Mammary epithelial cell (primary cell): Measurements from ENCODE around the gene CRKL.
"Not testable (repeated sequence)": the region's sequence is repeated elsewhere in the genome, so short reads cannot be mapped to it uniquely, and the experiment has no call there.

ENCODE experiments used
- EZH2 ChIP-seq: IDR thresholded peaks from 2 replicates; pipeline ENCODE4 v1.6.1; 2012; ENCODE audit warnings: low read length, inconsistent platforms, borderline replicate concordance
- TF ChIP-seq, protein P1 (sequence below), 2 donors: IDR thresholded peaks in 1 of 2; conservative IDR thresholded peaks in 1 of 2; 2 replicates each; pipeline ENCODE4 v1.5.1; 2011 to 2012; ENCODE audit warnings: inconsistent platforms in 2 of 2, low read length in 2 of 2, mild to moderate bottlenecking in 2 of 2, control low read depth in 1 of 2, low read depth in 1 of 2; ENCODE audit not compliant: insufficient read depth in 1 of 2; ENCODE audit errors: extremely low read depth in 1 of 2

DNA sequence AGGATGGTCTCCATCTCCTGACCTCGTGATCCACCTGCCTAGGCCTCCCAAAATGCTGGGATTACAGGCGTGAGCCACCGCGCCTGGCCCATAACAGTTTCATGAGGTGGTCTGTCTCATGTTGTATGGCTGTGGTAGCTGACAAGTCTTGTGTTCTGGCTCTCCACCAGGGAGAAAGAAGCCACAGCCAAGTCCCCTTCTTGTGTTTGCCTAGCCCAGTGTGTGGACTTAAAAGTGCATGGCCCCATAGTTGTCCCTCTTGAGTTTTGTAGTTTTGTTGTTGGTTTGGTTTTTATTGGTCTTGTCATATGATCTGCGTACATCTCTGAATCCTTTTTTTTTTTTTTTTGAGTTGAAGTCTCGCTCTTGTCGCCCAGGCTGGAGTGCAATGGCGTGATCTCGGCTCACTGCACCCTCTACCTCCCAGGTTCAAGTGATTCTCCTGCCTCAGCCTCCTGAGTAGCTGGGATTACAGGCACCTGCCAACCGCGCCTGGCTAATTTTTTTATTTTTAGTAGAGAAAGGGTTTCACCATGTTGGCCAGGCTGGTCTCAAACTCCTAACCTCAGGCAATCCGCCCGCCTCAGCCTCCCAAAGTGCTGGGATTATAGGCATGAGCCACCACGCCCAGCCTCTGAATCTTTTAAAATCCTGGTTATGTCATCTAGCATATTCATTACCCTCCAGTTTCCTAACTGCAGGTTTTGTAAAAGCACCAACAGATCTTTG, 22.4 kb downstream of the CRKL start:
- TF ChIP-seq, protein P1, sequence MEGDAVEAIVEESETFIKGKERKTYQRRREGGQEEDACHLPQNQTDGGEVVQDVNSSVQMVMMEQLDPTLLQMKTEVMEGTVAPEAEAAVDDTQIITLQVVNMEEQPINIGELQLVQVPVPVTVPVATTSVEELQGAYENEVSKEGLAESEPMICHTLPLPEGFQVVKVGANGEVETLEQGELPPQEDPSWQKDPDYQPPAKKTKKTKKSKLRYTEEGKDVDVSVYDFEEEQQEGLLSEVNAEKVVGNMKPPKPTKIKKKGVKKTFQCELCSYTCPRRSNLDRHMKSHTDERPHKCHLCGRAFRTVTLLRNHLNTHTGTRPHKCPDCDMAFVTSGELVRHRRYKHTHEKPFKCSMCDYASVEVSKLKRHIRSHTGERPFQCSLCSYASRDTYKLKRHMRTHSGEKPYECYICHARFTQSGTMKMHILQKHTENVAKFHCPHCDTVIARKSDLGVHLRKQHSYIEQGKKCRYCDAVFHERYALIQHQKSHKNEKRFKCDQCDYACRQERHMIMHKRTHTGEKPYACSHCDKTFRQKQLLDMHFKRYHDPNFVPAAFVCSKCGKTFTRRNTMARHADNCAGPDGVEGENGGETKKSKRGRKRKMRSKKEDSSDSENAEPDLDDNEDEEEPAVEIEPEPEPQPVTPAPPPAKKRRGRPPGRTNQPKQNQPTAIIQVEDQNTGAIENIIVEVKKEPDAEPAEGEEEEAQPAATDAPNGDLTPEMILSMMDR (conservative IDR thresholded peaks at IDR 0.05 in 1 of 2, IDR thresholded peaks at IDR 0.05 in 1 of 2; ENCODE audit: extremely low read depth in 1 of 2, insufficient read depth in 1 of 2, low read depth in 1 of 2, low read length in 2 of 2) = not testable (repeated sequence)
- TF ChIP-seq EZH2 = not testable (repeated sequence)
